ENCODE measurements around the gene ADAM29.
"Not testable (repeated sequence)": the region's sequence is repeated elsewhere in the genome, so short reads cannot be mapped to it uniquely, and the experiment has no call there.

Gene ADAM29

DNA sequence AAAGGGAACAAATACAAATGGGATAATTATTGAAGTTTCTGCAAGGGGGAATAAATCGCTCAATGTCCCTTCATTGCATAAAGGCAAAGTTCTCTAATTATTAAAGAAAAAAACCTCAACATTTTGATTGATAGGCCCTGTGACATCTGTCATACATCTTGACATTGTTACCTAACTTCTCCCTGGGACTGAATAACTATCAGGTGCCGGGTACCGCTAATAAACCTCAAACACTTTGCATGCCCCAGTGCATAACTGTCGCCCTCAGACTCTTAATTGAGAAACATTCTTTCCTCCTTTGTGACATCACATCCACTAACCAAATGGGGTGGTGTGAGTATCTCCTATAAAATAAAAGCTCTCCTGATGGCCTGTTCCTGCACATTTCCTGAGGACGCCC lies at the start of gene ADAM29:
TSS of gene ADAM29 (plus strand) at position 301 of the 400 bp plus-strand sequence. CDS start 57,168 bp downstream, outside the sequence.
- no peak for DNase-seq

DNA sequence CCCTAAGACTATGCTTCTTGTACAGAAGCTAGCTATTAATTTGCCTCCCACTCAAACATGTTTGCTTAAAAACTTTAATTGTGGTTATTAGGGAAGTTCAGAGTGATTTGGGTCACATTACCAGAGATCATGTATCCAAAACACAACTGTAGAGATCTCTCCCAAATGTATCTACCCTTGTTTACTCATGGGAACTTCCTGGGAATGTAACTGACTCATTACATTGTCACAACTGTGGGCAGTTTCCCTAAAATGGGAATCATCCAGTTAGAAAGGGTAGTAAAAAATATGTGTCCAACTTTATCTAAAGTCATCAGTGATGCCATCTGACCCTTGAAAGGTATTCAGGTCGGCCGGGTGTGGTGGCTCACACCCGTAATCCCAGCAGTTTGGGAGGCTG lies 48.8 kb upstream of the ADAM29 start:
- DNase-seq: no peak

DNA sequence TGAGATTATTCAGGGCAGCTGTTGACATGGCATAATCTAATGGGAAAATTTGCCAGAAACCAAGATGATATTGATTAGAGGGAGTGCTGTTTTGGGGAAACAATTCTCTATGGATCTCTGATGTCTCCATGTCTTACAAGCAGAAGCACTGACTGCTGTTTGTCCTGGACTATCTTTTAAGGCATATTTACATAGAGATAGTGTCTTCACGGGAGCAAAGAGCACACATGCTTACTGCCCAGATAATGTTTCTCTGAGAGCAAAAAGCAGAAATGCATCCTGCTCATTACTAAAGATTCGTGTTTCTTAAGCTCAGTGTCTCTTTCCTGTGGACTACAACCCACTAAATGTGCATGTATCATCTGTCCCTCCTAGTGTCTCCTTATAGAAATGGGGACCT lies 47.8 kb upstream of the ADAM29 start:
- DNase-seq: no peak

DNA sequence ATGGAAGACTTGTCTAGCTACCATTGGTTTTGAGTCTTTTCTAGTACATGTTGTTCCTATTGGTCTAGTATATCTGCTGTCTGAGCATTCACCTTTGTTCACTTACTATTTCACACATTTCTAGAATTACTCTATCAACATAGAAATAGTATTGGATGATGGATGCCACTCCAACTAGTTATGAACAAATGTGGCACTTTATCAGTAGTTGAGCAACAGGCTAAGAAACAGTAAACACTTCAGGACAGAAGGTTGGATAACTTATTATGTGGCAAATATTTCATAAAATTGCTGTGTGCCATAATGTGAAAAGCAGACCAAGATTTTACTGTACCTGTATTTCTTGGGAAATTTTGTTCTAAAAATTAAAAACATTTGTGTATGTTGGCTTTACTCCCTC lies 46.8 kb upstream of the ADAM29 start:
- DNase-seq: no peak

DNA sequence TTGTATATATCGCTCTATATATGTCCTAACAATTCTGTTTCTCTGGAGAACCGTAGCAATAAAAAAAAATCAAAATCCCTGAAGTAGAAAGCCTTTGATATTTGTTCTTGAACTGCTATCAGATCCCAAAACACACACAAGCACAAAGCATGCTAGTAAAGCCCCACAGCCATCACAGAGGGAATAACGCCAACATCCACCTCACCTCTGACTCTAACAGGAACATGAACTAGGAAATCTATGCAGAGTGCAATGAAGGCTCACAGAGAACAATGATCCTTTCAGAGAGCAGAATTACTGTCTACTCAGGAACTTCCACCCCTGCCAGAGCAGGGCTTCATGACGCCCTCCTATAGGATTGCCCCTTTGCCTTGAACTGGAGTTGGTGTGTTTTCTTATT lies 45.0 kb upstream of the ADAM29 start:
- not testable (repeated sequence) for DNase-seq

DNA sequence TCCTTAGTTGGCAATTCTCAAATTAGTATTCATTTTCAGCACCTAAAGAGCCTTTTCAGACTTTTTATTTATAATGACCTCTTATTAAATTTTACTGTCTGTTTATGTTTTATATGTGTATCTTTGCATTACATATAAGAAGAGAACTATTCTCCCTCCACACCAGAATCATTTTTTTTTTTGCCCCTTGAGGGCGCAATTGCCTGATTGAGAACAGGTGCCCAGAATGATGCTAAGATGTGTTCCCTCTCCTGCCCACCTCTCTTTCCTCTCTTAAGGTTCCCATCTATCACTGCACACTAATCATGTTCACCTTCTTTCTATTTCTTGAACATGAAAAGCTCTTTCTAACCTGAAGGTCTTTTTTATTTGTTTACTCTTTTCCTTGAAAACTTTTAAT lies 44.2 kb upstream of the ADAM29 start:
- no peak for DNase-seq

DNA sequence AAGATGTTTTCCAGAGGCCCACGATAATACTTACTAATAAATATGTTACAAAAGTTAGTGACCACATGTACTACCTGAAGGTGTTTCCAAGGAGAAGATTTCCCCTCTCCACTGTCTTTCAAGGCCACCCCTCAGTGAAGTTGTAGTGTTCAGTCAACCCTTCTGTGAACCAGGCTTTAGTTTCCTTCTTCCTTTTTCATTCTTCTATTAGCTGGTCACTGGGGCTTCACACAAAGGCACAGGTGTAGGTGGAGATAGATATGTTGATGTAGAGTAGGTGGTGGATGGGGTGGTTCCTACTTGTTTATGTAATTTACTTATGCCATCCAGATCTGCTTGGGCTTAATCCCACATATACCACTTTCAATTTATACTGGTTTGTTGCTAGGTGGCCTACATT lies 43.3 kb upstream of the ADAM29 start:
- no peak for DNase-seq

DNA sequence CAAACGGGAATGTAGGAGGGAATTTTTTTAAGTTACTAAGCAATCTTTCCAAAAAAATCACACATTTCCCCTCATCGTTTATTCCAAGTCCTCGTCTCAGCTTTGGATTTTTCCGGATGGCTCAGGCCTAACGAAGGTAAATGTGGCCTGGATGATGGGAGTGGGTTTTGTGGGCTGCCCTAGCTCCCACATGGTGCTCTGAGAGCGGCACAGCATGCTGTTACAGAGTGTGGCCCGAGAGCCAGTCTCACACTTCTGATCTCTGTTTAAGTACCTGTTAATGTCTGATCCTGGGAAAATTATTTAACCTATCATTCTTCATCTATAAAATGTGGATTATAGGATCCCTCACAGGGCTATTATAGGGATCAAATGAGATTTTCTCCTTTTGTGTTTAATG lies 38.2 kb upstream of the ADAM29 start:
- DNase-seq: no peak

DNA sequence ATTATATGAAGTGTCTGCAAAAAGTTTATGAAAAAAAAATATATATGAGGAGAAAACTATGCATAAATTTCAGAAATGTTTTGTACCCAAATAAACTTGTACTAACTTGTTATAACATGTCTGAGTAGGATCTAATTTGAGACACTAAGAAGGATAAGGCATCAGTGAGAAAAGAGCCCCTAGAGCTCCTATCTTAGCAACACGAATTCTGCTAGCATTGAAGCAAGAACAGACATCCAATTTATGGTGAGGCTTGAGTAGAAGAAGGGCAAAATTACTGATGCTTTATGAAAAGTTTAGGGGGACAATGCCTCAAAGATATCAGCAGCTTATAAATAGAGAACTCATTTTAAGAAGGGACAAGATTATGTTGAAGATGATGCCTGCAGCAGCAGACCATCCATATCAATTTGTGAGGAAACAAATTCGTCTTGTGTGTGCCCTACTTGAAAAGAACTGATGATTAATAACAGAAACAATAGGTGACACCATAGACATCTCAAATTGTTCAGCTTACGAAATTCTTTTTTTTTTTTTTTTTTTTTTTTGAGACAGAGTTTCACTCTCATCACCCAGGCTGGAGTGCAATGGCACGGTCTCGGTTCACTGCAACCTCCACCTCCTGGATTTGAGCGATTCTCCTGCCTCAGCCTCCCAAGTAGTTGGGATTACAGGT lies 35.7 kb upstream of the ADAM29 start:
- no peak for DNase-seq

DNA sequence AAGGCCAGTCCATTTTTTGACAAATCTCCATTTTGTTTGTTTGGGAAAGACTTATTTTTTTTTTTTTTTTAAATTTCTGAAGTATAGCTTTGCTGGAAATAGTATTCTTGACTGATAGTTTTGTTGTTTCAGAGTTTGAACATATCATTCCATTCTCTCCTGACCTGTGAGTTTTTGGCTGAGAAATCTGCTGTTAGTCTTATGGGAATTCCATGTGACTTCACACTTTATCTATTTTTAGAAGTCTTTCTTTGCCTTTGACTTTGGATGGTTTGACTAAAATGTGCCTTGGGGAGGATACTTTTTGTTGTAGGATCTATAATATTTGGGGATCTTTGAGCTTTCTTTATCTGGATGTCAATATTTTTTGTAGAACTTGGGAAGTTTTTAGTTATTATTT lies 10.7 kb upstream of the ADAM29 start:
- no peak for DNase-seq

DNA sequence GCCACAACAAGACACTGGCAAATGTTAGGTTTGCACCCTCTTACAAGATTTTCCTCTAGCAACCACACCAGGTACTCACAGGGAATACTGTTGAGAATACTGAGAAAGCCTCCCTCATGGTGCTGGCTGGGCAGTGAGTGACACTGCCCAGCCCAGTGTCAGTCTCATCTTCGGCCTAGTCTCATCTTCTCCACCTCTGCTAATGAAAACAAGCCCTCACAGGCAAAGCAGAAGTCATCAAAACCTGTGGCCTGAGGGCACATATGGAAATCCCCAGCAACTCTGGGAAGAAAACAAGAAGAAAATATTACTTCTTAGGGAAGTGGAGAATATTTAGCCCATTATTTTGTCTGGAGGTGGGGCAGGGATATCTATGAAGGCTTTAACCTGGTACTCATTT lies 7.9 kb upstream of the ADAM29 start:
- DNase-seq: no peak

DNA sequence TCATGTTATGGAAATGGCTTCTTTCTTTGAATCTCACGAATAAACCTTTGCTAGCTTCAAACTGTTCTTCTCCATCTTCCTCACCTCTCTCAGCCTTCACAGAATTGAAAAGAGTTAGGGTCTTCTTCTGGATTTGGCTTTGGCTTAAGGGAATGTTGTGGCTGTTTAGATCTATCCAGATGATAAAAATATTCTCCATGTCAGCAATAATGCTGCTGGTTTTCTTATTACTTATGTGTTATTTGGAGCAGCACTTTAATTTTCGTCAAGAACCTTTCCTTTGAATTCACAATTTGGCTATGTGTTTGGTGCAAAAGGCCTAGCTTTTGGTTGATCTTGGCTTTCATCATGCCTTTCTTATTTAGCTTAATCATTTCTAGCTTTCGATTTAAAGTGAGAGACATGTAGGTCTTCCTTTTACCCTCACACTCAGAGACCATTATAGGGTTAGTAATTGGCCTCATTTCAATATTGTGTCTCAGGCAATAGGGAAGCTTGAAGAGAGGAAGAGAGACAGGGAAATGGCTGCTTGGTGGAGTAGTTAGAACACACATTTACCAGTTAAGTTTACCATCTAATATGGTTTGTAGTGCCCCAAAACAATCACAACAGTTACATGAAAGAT lies 5.1 kb upstream of the ADAM29 start:
- DNase-seq: no peak

DNA sequence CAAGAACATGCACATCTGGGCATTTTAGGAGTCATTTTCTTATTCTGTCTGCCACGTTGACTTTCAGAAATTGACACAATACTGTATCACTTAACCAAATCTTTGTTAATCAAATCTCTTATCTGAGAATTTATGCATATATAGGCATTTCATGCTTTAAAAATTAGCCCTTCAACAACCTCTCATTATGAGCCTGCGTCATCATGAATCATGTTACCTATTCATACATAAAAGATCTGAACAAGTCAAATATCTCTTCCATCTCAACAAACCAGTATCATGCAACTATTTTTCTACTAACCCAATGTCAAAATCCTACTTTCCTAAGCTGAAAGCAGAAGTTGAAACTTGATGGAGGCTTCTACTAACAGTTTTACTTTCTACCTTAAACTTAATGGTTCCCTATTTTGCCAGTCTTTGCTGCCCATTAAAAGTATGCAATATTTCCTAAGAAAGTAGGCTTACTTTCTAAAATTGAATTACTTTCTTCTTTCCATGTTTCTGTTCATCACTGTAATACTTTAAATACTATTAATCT lies 1.8 kb downstream of the ADAM29 start:
- DNase-seq: no peak

DNA sequence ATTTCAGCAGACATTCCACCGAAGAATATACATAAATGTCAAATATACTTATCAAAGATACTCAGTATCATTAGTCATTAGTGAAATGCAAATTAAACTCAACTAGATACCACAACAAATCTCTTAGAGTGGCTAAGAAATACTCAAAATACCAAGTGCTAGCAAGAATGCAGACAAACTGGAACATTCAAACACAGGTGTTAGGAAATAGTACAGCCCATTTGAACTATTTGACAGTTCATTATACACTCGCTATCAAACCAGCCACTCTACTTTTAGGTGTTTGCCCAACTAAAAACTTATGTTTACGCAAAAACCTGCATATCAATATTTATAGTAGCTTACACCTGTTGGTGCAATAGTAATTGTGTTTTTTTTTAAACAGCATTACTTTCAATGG lies 8.8 kb downstream of the ADAM29 start:
- no peak for DNase-seq

DNA sequence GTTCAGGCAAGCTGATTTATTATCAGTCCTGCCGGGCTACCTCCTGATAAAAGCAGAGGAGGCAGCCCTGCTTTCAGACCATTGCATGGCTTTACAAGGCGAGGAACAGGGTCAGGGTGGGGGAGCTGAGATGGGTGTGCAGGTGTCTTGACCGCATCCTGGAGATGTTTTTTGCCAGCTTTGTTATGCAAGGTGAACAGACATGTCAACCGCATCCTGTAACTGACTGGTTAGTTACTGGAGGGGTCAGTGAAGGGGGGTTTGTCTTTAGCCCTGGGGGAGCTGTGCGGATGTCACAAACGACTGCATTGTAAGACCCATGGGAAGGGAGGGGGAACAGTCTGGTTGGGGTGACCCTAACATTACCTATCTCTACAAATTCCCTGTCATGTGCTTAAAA lies 10.0 kb downstream of the ADAM29 start:
- no peak for DNase-seq

DNA sequence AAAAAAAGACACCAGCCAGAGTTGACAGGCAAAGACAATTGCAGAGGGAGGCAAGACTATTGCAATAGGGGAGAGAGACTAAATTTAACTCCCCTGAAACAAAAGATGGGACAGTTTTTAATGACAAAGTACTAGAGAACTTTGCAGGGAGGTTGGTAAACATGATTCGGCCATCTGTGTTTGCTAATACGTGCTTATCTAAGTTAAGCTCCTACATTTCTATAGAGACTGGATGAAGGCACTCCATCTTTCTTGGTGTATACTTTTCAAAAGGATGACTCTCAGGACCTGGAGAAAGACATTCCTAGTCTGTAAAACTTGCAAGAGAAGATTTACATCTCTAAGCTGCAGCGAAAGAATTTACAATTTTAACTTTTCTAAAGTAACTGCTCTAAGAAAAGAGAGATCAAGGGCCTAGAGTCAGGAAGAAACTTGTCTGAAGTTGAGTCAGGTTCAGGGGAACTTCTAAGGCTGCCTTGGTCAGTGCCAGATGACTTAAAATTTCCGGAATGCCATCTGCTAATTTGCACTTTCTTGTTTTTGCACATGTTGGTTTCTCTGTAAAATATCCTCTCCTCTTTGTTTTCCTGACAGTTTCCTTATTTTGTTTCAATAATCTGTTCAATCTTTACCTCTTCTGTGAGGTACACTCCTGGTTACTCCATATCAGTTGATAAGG lies 10.6 kb downstream of the ADAM29 start:
- no peak for DNase-seq

DNA sequence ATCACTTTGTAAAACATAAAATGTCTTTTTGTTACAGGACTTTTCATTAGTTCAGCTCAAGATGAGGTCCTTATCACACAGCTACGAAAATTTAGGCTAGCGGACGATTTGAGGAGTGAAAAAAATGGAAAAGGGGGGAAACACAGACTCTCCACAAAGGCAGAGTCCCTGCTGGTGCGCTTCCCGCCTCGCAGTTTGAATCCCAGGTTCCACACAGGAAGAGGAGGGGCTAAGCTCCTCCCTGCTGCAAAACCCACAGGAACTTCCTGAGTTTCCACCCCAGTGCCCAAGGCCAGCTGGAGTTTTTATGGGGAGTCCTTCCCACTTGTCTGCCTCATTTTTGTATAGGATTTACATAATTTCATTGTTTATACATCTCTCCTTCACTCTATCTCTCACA lies 11.2 kb downstream of the ADAM29 start:
- DNase-seq: no peak

DNA sequence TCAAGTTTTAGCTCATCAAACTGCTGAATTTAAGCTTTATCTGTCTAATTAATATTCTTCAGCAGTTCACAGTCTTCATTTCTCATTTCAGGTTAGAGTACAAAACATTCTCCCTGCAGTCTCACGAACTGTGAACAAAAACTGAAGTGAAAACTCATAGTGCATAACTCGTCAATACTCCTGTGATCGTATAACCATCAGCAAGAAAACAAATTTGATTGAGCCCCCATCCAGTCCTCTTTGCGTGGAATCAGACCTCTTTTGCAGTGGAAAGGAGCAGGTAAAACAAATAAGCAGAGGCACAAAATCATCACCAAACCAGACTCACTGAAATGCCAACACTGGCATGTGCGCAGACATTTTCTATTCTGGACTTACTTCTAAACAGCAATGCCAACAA lies 12.7 kb downstream of the ADAM29 start:
- DNase-seq: no peak

DNA sequence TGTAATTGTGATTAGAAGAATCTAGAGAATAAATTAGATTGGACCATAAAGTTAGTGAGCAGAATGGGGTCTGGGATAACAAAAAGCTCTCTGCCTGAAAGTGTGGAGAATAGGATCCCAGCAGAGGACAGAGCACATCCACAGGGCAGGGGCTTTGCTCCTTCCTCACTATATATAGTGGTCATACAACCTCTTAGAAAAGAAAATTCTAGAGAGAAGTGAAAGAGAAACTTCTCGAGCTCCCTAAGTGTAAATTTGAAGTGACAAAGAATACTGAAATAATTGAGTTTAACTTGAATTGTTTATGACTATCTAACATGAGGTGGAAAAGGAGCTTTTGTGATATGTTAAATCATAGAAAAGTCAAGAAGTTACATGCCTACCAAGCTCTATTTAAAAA lies 14.9 kb downstream of the ADAM29 start:
- no peak for DNase-seq

DNA sequence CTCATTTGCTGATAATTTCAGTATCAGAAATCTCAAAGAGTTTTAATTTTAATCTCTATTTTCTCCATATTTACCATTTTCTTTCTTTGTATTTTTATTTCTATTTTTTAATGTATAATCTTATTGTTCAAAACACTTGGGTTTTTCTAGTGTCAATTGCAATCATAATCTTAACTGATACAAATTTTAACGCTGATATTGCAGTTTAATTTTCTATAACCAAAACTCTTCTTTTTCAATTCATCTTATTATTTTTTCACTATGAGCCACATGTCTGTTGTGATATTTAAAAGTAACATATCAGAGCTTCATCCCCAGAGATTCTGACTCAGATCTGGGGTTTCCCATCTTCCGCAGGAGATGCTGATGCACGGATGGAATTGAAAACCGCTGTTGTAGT lies 16.2 kb downstream of the ADAM29 start:
- DNase-seq: no peak

DNA sequence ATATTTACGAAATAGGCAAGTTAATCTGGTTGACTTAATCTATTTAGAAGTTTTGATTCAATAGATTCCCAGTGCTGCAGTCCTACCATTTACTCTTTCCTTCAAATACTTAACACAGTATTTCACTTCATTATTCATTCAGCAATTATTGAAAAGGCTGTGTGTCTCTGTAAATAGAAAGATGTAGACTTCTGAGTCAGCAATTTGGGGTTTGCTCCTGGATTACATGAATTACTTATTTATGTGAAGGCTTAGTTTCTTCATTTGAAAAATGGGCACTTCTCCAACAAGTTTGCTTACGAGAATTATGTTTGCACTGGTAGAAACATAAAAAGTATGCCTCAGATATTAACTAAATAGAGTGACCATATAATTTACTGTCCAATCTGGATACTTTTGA lies 17.4 kb downstream of the ADAM29 start:
- no peak for DNase-seq

DNA sequence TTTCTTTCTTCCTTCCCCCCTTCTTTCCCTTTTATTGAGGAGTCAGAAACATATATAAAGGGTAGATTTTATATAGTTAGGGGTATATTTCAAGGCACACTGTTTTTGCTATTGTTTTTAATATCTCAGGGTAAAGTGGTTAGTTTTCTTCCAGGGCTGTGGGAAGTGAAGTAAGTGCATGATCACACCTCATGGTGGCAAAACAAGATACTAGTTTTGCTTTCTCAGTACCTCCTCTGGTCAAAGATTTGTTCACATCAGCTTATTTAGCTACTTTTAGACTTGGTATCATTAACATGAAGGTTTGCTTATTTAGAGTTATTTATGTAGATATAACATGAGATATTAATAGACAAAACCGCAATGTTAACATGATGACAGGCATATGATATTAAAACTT lies 21.8 kb downstream of the ADAM29 start:
- DNase-seq: no peak

DNA sequence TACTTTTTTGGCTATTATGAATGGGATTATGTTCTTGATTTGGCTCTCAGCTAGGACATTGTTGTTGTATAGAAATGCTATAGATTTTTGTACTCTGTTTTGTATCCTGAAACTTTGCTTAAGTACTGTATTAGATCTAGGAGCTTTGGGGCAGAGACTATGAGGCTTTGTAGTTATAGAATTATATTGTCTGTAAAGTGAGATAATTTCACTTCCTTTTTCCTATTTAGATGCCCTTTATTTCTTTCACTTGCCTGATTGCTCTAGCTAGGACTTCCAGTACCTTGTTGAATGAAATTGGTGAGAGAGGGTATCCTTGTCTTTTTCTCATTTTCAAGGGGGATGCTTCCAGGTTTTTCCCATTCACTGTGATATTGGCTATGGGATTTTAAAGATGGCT lies 28.1 kb downstream of the ADAM29 start:
- DNase-seq: no peak

DNA sequence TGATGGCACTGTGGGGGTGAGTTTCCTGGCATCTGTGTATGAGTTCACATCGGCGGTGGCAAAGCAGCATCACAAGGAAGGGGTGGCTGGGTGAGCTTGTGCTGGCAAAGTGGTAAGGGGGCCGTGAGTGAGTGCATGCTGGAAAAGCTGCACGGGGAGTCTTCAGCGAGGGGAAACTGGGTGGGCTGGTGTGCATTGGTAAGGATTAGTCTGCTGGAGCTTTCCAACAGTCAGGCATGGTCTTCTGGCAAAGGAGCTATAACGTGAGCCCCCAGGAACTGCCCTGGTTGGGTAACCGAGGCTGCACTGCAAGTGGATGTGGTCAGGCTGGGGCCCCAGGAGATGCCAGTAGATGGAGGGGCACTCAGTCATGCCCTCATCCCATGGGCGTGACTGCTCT lies 30.7 kb downstream of the ADAM29 start:
- no peak for DNase-seq
